Measurements from ENCODE around the gene PARD6B.

- TF ChIP-seq CTCF (IDR thresholded peaks at IDR 0.05) (no peak), POLR2A (IDR thresholded peaks at IDR 0.05) (no peak)
Measured at GRCh38 chr20:50686821-50687220, 44.6 kb upstream of the PARD6B start.

Measured in heart left ventricle (tissue), 13 donors.